A549 (cell line): ENCODE measurements around the gene CEP72.
"Not testable (repeated sequence)": the region's sequence is repeated elsewhere in the genome, so short reads cannot be mapped to it uniquely, and the experiment has no call there.

Experiments used
- E2F6 ChIP-seq: IDR thresholded peaks from 2 replicates; pipeline ENCODE4 v1.6.1; 2012; ENCODE audit warnings: low read depth, borderline replicate concordance
- POLR2A ChIP-seq: IDR thresholded peaks from 2 replicates; pipeline ENCODE4 v1.6.1; 2012; ENCODE audit warnings: mild to moderate bottlenecking, low read length
- TP53 ChIP-seq: fragments of 250-450 bp; sonication (Bioruptor Pico); IDR thresholded peaks from 2 replicates; pipeline ENCODE4 v1.5.0; 2021; ENCODE audit warnings: mild to moderate bottlenecking, moderate library complexity

GRCh38 chr5:678521-678920, 66.4 kb downstream of the CEP72 start:
- not testable (repeated sequence) for TF ChIP-seq POLR2A; TP53 (CRISPR knock-in tag); E2F6
